ENCODE results near the gene TIPARP.
"Not testable (repeated sequence)": the region's sequence is repeated elsewhere in the genome, so short reads cannot be mapped to it uniquely, and the experiment has no call there.

Gene TIPARP

GRCh38 chr3:156735471-156735870, 61.1 kb downstream of the TIPARP start:
- no peaks in the 10 kb centered on the region for H3K9me3 ChIP-seq (ENCODE audit: control insufficient read depth in 1 of 2, low read length in 2 of 2)
- no peaks in the 10 kb centered on the region for H3K27me3 ChIP-seq (ENCODE audit: control insufficient read depth in 1 of 2, insufficient read depth in 2 of 2, low read length in 2 of 2)
- no peaks in the 10 kb centered on the region for H3K36me3 ChIP-seq (ENCODE audit: control insufficient read depth in 1 of 2, insufficient read depth in 2 of 2, low read length in 2 of 2)

GRCh38 chr3:156737049-156737448, 62.7 kb downstream of the TIPARP start:
- not testable (repeated sequence) for H3K27ac ChIP-seq (ENCODE audit: low read depth, low read length); H3K4me1 ChIP-seq (ENCODE audit: control insufficient read depth in 1 of 2, insufficient read depth in 2 of 2, low read length in 2 of 2); H3K9me3 ChIP-seq (ENCODE audit: control insufficient read depth in 1 of 2, low read length in 2 of 2); H3K9ac ChIP-seq (ENCODE audit: low read depth in 1 of 2, low read length in 2 of 2); H3K36me3 ChIP-seq (ENCODE audit: control insufficient read depth in 1 of 2, insufficient read depth in 2 of 2, low read length in 2 of 2); H3K4me3 ChIP-seq (ENCODE audit: low read depth in 1 of 2, low read length in 2 of 2); H3K27me3 ChIP-seq (ENCODE audit: control insufficient read depth in 1 of 2, insufficient read depth in 2 of 2, low read length in 2 of 2)

More at GRCh38 chr3:156735471-156735870, 61.1 kb downstream of the TIPARP start:
- Histone ChIP-seq H3K4me3 (ENCODE audit: low read depth in 1 of 2, low read length in 2 of 2) (no peak overlapping the region), H3K4me1 (ENCODE audit: control insufficient read depth in 1 of 2, insufficient read depth in 2 of 2, low read length in 2 of 2) (no peaks in the 10 kb centered on the region), H3K9ac (ENCODE audit: low read depth in 1 of 2, low read length in 2 of 2) (no peak overlapping the region), H3K27ac (ENCODE audit: low read depth, low read length) (no peak overlapping the region)

- H3K27ac ChIP-seq (ENCODE audit: low read depth, low read length), result no peak overlapping the region
- no peaks in the 10 kb centered on the region for H3K27me3 ChIP-seq (ENCODE audit: control insufficient read depth in 1 of 2, insufficient read depth in 2 of 2, low read length in 2 of 2)
- no peaks in the 10 kb centered on the region for H3K36me3 ChIP-seq (ENCODE audit: control insufficient read depth in 1 of 2, insufficient read depth in 2 of 2, low read length in 2 of 2)
- no peak overlapping the region for H3K4me3 ChIP-seq (ENCODE audit: low read depth in 1 of 2, low read length in 2 of 2)
- no peak overlapping the region for H3K9ac ChIP-seq (ENCODE audit: low read depth in 1 of 2, low read length in 2 of 2)
- H3K9me3 ChIP-seq (ENCODE audit: control insufficient read depth in 1 of 2, low read length in 2 of 2), result no peaks in the 10 kb centered on the region
- no peaks in the 10 kb centered on the region for H3K4me1 ChIP-seq (ENCODE audit: control insufficient read depth in 1 of 2, insufficient read depth in 2 of 2, low read length in 2 of 2)
Observed at GRCh38 chr3:156738251-156738650, 63.9 kb downstream of the TIPARP start.

GRCh38 chr3:156739976-156740375, 65.6 kb downstream of the TIPARP start:
- Histone ChIP-seq H3K9ac (ENCODE audit: low read depth in 1 of 2, low read length in 2 of 2) (no peak overlapping the region), H3K9me3 (ENCODE audit: control insufficient read depth in 1 of 2, low read length in 2 of 2) (no peaks in the 10 kb centered on the region), H3K4me3 (ENCODE audit: low read depth in 1 of 2, low read length in 2 of 2) (no peak overlapping the region), H3K4me1 (ENCODE audit: control insufficient read depth in 1 of 2, insufficient read depth in 2 of 2, low read length in 2 of 2) (no peaks in the 10 kb centered on the region), H3K36me3 (ENCODE audit: control insufficient read depth in 1 of 2, insufficient read depth in 2 of 2, low read length in 2 of 2) (no peaks in the 10 kb centered on the region), H3K27me3 (ENCODE audit: control insufficient read depth in 1 of 2, insufficient read depth in 2 of 2, low read length in 2 of 2) (no peaks in the 10 kb centered on the region), H3K27ac (ENCODE audit: low read depth, low read length) (no peak overlapping the region)

- H3K4me3 ChIP-seq (ENCODE audit: low read depth in 1 of 2, low read length in 2 of 2); H3K9ac ChIP-seq (ENCODE audit: low read depth in 1 of 2, low read length in 2 of 2); H3K4me1 ChIP-seq (ENCODE audit: control insufficient read depth in 1 of 2, insufficient read depth in 2 of 2, low read length in 2 of 2); H3K27ac ChIP-seq (ENCODE audit: low read depth, low read length); H3K36me3 ChIP-seq (ENCODE audit: control insufficient read depth in 1 of 2, insufficient read depth in 2 of 2, low read length in 2 of 2); H3K9me3 ChIP-seq (ENCODE audit: control insufficient read depth in 1 of 2, low read length in 2 of 2); H3K27me3 ChIP-seq (ENCODE audit: control insufficient read depth in 1 of 2, insufficient read depth in 2 of 2, low read length in 2 of 2): not testable (repeated sequence)
Observed at GRCh38 chr3:156740581-156740980, 66.2 kb downstream of the TIPARP start.

GRCh38 chr3:156741935-156742334, 67.5 kb downstream of the TIPARP start:
- Histone ChIP-seq H3K9ac (ENCODE audit: low read depth in 1 of 2, low read length in 2 of 2) (no peak overlapping the region), H3K4me1 (ENCODE audit: control insufficient read depth in 1 of 2, insufficient read depth in 2 of 2, low read length in 2 of 2) (no peaks in the 10 kb centered on the region), H3K27me3 (ENCODE audit: control insufficient read depth in 1 of 2, insufficient read depth in 2 of 2, low read length in 2 of 2) (no peaks in the 10 kb centered on the region), H3K27ac (ENCODE audit: low read depth, low read length) (no peak overlapping the region), H3K4me3 (ENCODE audit: low read depth in 1 of 2, low read length in 2 of 2) (no peak overlapping the region), H3K9me3 (ENCODE audit: control insufficient read depth in 1 of 2, low read length in 2 of 2) (no peaks in the 10 kb centered on the region), H3K36me3 (ENCODE audit: control insufficient read depth in 1 of 2, insufficient read depth in 2 of 2, low read length in 2 of 2) (peaks cover 0 to 4% of the 10 kb centered on the region in 2 donors)

- H3K27ac ChIP-seq (ENCODE audit: low read depth, low read length), result no peak overlapping the region
Observed at GRCh38 chr3:156742401-156742800, 68.0 kb downstream of the TIPARP start.

GRCh38 chr3:156743859-156744258, 69.5 kb downstream of the TIPARP start:
- no peak overlapping the region for H3K9ac ChIP-seq (ENCODE audit: low read depth in 1 of 2, low read length in 2 of 2)
- H3K4me1 ChIP-seq (ENCODE audit: control insufficient read depth in 1 of 2, insufficient read depth in 2 of 2, low read length in 2 of 2), result no peaks in the 10 kb centered on the region
- H3K27ac ChIP-seq (ENCODE audit: low read depth, low read length), result no peak overlapping the region
- no peak overlapping the region for H3K4me3 ChIP-seq (ENCODE audit: low read depth in 1 of 2, low read length in 2 of 2)
- H3K9me3 ChIP-seq (ENCODE audit: control insufficient read depth in 1 of 2, low read length in 2 of 2), result no peaks in the 10 kb centered on the region
- peaks cover 0 to 7% of the 10 kb centered on the region in 2 donors for H3K36me3 ChIP-seq (ENCODE audit: control insufficient read depth in 1 of 2, insufficient read depth in 2 of 2, low read length in 2 of 2)
- H3K27me3 ChIP-seq (ENCODE audit: control insufficient read depth in 1 of 2, insufficient read depth in 2 of 2, low read length in 2 of 2), result no peaks in the 10 kb centered on the region

More at GRCh38 chr3:156742401-156742800, 68.0 kb downstream of the TIPARP start:
- Histone ChIP-seq H3K4me1 (ENCODE audit: control insufficient read depth in 1 of 2, insufficient read depth in 2 of 2, low read length in 2 of 2) (no peaks in the 10 kb centered on the region), H3K9ac (ENCODE audit: low read depth in 1 of 2, low read length in 2 of 2) (no peak overlapping the region), H3K4me3 (ENCODE audit: low read depth in 1 of 2, low read length in 2 of 2) (no peak overlapping the region), H3K36me3 (ENCODE audit: control insufficient read depth in 1 of 2, insufficient read depth in 2 of 2, low read length in 2 of 2) (peaks cover 0 to 7% of the 10 kb centered on the region in 2 donors), H3K27me3 (ENCODE audit: control insufficient read depth in 1 of 2, insufficient read depth in 2 of 2, low read length in 2 of 2) (no peaks in the 10 kb centered on the region), H3K9me3 (ENCODE audit: control insufficient read depth in 1 of 2, low read length in 2 of 2) (no peaks in the 10 kb centered on the region)

- H3K9me3 ChIP-seq (ENCODE audit: control insufficient read depth in 1 of 2, low read length in 2 of 2), result no peaks in the 10 kb centered on the region
- H3K9ac ChIP-seq (ENCODE audit: low read depth in 1 of 2, low read length in 2 of 2), result no peak overlapping the region
- no peaks in the 10 kb centered on the region for H3K4me1 ChIP-seq (ENCODE audit: control insufficient read depth in 1 of 2, insufficient read depth in 2 of 2, low read length in 2 of 2)
- no peak overlapping the region for H3K4me3 ChIP-seq (ENCODE audit: low read depth in 1 of 2, low read length in 2 of 2)
- peaks cover 0 to 7% of the 10 kb centered on the region in 2 donors for H3K36me3 ChIP-seq (ENCODE audit: control insufficient read depth in 1 of 2, insufficient read depth in 2 of 2, low read length in 2 of 2)
- no peak overlapping the region for H3K27ac ChIP-seq (ENCODE audit: low read depth, low read length)
- H3K27me3 ChIP-seq (ENCODE audit: control insufficient read depth in 1 of 2, insufficient read depth in 2 of 2, low read length in 2 of 2), result no peaks in the 10 kb centered on the region
Observed at GRCh38 chr3:156744631-156745030, 70.2 kb downstream of the TIPARP start.

GRCh38 chr3:156745766-156746165, 71.4 kb downstream of the TIPARP start:
- Histone ChIP-seq H3K4me1 (ENCODE audit: control insufficient read depth in 1 of 2, insufficient read depth in 2 of 2, low read length in 2 of 2) (no peaks in the 10 kb centered on the region), H3K4me3 (ENCODE audit: low read depth in 1 of 2, low read length in 2 of 2) (no peak overlapping the region), H3K9me3 (ENCODE audit: control insufficient read depth in 1 of 2, low read length in 2 of 2) (no peaks in the 10 kb centered on the region), H3K9ac (ENCODE audit: low read depth in 1 of 2, low read length in 2 of 2) (no peak overlapping the region), H3K36me3 (ENCODE audit: control insufficient read depth in 1 of 2, insufficient read depth in 2 of 2, low read length in 2 of 2) (peaks cover 0 to 7% of the 10 kb centered on the region in 2 donors), H3K27me3 (ENCODE audit: control insufficient read depth in 1 of 2, insufficient read depth in 2 of 2, low read length in 2 of 2) (no peaks in the 10 kb centered on the region), H3K27ac (ENCODE audit: low read depth, low read length) (no peak overlapping the region)

GRCh38 chr3:156747046-156747445, 72.7 kb downstream of the TIPARP start:
- H3K4me3 ChIP-seq (ENCODE audit: low read depth in 1 of 2, low read length in 2 of 2), result no peak overlapping the region

More at GRCh38 chr3:156747046-156747445, 72.7 kb downstream of the TIPARP start:
- Histone ChIP-seq H3K9ac (ENCODE audit: low read depth in 1 of 2, low read length in 2 of 2) (no peak overlapping the region), H3K27me3 (ENCODE audit: control insufficient read depth in 1 of 2, insufficient read depth in 2 of 2, low read length in 2 of 2) (no peaks in the 10 kb centered on the region), H3K9me3 (ENCODE audit: control insufficient read depth in 1 of 2, low read length in 2 of 2) (no peaks in the 10 kb centered on the region), H3K4me1 (ENCODE audit: control insufficient read depth in 1 of 2, insufficient read depth in 2 of 2, low read length in 2 of 2) (no peaks in the 10 kb centered on the region), H3K36me3 (ENCODE audit: control insufficient read depth in 1 of 2, insufficient read depth in 2 of 2, low read length in 2 of 2) (peaks cover 0 to 7% of the 10 kb centered on the region in 2 donors), H3K27ac (ENCODE audit: low read depth, low read length) (no peak overlapping the region)
